Stomach (tissue), 4 donors: ENCODE results near the gene OBSCN.

ENCODE experiments used
- EP300 ChIP-seq: sonication (generic); formaldehyde crosslinking; IDR thresholded peaks from one replicate; pipeline ENCODE4 v1.6.1; 2017; ENCODE audit warnings: antibody characterized with exemption
- POLR2A ChIP-seq, 4 donors: fragments of 450-650 bp; IDR thresholded peaks; one replicate each; pipeline ENCODE4 v1.6.1; 2016; ENCODE audit warnings: antibody characterized with exemption in 4 of 4, control low read depth in 2 of 4, mild to moderate bottlenecking in 1 of 4, moderate library complexity in 1 of 4
- POLR2AphosphoS5 ChIP-seq, 3 donors: sonication (generic); formaldehyde crosslinking; IDR thresholded peaks; one replicate each; pipeline ENCODE4 v1.6.1; 2016; ENCODE audit warnings: antibody characterized with exemption in 3 of 3
- TF ChIP-seq, protein P1 (sequence below), 7 experiments: fragments of 450-650 bp in 4 of 7; fragments of 200-600 bp in 3 of 7; sonication (generic) in 3 of 7; IDR thresholded peaks; one replicate each; pipeline ENCODE4 v1.5.1; 2016 to 2019; ENCODE audit warnings: antibody characterized with exemption in 7 of 7, control low read depth in 2 of 7, mild to moderate bottlenecking in 1 of 7

DNA sequence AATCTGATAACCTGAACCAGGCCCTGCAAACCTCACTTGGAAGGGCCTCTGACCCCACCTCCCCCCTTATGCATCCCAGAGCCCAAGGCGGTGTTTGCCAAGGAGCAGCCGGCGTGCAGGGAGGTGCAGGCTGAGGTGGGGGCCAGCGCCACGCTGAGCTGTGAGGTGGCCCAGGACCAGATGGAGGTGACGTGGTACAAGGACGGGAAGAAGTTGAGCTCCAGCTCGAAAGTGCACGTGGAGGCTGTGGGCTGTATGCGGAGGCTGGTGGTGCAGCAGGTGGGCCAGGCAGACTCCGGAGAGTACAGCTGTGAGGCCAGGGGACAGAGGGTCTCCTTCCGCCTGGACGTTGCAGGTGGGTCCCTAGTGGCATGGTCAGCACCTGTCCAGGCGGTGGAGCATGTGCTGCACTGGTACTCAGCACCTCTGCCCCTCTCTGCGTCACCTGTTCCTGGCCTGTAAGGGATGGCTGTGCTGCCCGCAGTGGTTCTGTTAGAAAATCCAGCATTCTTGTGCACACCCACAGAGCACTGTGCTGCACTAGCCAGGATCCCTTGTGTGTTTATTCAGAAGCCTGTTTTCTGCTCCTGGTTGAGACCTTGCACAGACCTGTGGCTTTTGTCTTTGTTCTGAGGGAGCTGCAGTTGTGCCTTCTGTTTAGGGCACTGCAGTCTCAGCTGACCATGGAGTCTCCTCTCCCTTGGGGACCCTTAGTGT is 11.6 kb downstream of the OBSCN start:
- TF ChIP-seq, protein P1, sequence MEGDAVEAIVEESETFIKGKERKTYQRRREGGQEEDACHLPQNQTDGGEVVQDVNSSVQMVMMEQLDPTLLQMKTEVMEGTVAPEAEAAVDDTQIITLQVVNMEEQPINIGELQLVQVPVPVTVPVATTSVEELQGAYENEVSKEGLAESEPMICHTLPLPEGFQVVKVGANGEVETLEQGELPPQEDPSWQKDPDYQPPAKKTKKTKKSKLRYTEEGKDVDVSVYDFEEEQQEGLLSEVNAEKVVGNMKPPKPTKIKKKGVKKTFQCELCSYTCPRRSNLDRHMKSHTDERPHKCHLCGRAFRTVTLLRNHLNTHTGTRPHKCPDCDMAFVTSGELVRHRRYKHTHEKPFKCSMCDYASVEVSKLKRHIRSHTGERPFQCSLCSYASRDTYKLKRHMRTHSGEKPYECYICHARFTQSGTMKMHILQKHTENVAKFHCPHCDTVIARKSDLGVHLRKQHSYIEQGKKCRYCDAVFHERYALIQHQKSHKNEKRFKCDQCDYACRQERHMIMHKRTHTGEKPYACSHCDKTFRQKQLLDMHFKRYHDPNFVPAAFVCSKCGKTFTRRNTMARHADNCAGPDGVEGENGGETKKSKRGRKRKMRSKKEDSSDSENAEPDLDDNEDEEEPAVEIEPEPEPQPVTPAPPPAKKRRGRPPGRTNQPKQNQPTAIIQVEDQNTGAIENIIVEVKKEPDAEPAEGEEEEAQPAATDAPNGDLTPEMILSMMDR (IDR thresholded peaks at IDR 0.05): no peak
- TF ChIP-seq POLR2A (IDR thresholded peaks at IDR 0.05) (no peak), POLR2AphosphoS5 (IDR thresholded peaks at IDR 0.05) (no peak), EP300 (no peak)
